ENCODE data around the gene CFAP97D1. TPM values are rescaled to one million over a fixed set of nuclear protein-coding genes. Genes with fewer than 3 reads are reported as not detected.

Gene CFAP97D1
- total and polyA plus RNA-seq, 11 donors: 0.05 to 0.45 TPM; not detected in 9

DNA sequence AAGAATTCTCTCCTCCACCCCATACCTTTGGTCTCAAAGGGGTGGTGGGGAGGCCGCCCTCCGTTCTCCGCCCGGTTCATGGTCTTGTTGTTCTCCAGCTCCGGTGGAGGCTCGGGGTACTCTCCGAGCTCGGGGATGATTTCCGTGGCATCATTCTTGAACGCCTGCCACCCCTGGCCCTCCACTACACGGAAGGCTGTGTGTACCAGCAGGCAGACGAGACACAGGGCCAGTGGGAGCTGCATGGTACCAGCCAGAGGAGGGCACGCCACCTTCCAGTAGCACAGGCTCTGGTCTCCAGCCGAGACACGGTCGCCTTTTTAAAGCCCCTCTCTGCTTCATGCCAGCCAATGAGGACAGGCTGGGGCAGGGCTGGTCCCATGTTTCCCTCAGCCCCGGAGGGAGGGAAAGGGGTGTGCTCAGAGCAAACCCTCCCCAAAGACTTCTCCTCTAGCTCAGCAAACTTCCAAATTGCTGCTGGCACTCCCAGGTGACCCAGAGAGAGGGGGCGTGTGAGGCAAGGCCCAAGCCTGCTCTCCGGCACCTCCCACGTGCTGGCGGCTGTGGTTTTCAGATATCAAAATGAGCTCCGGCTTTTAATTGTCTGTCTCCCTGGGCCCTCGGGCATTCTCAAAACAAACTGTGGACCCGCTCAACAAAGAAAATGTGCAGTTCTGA, 21.6 kb upstream of the CFAP97D1 start, which contains the start of gene SOST:
TSS of gene SOST (minus strand) at position 295 of the 678 bp plus-strand sequence. CDS start at position 245, 50 bp downstream.
- TF ChIP-seq, protein P1, sequence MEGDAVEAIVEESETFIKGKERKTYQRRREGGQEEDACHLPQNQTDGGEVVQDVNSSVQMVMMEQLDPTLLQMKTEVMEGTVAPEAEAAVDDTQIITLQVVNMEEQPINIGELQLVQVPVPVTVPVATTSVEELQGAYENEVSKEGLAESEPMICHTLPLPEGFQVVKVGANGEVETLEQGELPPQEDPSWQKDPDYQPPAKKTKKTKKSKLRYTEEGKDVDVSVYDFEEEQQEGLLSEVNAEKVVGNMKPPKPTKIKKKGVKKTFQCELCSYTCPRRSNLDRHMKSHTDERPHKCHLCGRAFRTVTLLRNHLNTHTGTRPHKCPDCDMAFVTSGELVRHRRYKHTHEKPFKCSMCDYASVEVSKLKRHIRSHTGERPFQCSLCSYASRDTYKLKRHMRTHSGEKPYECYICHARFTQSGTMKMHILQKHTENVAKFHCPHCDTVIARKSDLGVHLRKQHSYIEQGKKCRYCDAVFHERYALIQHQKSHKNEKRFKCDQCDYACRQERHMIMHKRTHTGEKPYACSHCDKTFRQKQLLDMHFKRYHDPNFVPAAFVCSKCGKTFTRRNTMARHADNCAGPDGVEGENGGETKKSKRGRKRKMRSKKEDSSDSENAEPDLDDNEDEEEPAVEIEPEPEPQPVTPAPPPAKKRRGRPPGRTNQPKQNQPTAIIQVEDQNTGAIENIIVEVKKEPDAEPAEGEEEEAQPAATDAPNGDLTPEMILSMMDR (IDR thresholded peaks at IDR 0.05): no peak
- no peak for TF ChIP-seq POLR2A (IDR thresholded peaks at IDR 0.05)
- peaks cover 0 to 36% (median 17%) of the 10 kb centered on the region in 9 donors for H3K27me3 ChIP-seq
- no peaks in the 10 kb centered on the region for H3K9me3 ChIP-seq
- no peak within 1 kb of the TSS for H3K27ac ChIP-seq
- intact Hi-C loops (cut with DNase I): loop anchor here in 3 of 10 donors (1.0 to 10.0 kb wide), 3 partner anchors 62 to 184 kb away; no protein-coding TSS in a partner anchor
- DNase-seq: no peak
- no peak within 1 kb of the TSS for H3K4me3 ChIP-seq
- no peaks in the 10 kb centered on the region for H3K36me3 ChIP-seq
- ATAC-seq: no peak
- H3K4me1 ChIP-seq: peaks cover 0 to 18% (median 10%) of the 10 kb centered on the region in 12 donors
- WGBS, 4 donors: 89 to 93% (median 92%) methylated on average over 18 to 24 of the region's 24 CpGs

DNA sequence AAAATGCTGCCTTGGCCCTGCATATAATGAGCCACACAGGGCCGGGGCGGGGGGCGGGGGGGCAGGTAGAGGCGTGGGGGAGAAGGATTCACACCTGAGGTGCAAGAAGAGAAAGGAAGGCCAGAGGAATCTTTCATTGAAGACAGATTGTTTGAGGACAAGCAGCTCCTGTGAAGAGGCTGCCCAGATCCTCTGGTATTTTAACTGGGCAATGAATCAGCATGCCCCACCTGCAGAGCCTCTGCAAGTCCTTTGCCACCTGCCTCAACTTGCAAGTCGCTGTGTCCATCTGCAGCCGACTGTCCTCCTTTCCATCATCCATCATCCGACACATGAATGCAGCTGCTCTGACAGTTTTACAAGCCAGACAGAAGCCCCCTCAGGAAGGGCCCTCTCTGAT, 20.4 kb upstream of the CFAP97D1 start:
- H3K27ac ChIP-seq: no peak overlapping the region
- peaks cover 0 to 36% (median 14%) of the 10 kb centered on the region in 9 donors for H3K27me3 ChIP-seq
- H3K36me3 ChIP-seq: peaks cover 0 to 4% (median 0%) of the 10 kb centered on the region in 9 donors
- DNase-seq (no peak), ATAC-seq (no peak)
- TF ChIP-seq, protein P1 (IDR thresholded peaks at IDR 0.05): no peak
- TF ChIP-seq POLR2A (IDR thresholded peaks at IDR 0.05): no peak
- 60 to 71% (median 70%) methylated on average over 7 of the region's 7 CpGs for WGBS, 4 donors
- no peaks in the 10 kb centered on the region for H3K9me3 ChIP-seq
- no peak overlapping the region for H3K4me3 ChIP-seq
- intact Hi-C loops (cut with DNase I): loop anchor here (1.0 to 10.0 kb wide), 5 partner anchors 64 to 185 kb away; no protein-coding TSS in a partner anchor
- peaks cover 0 to 21% (median 9%) of the 10 kb centered on the region in 12 donors for H3K4me1 ChIP-seq

DNA sequence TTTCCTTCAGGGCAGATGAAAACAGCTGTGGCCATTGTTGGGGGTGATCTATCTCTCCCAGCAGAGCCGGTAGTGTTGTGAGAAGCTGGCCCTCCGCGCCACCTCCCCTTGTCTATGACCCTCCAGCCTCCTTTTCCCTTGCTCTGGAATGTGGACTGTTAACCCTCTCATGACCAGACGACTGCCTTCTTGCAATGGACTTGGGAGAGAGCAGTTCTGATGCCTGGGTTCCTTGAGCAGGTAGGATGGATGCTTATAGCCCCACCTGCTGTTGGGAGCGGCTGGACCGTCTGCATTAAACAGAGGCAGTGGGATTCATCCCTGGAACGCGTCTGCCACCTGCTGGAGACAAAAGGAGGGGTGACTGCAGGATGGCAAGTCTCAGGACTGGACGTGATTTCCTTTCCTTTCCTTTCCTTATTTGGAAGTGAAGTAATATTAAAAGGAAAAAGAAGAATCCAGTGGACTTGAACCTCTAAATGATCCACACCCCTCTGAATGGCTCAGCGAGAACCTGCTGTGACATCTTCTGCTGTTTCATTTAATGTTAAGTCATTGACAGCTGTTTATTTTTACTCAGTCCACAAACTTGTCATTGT, 19.9 kb upstream of the CFAP97D1 start:
- H3K4me1 ChIP-seq: peaks cover 0 to 22% (median 4%) of the 10 kb centered on the region in 12 donors
- WGBS, 4 donors: 2 to 6% (median 5%) methylated on average over 10 of the region's 10 CpGs

More for the DNA sequence above, 19.9 kb upstream of the CFAP97D1 start:
- peaks cover 0 to 8% (median 2%) of the 10 kb centered on the region in 9 donors for H3K36me3 ChIP-seq
- H3K4me3 ChIP-seq: no peak overlapping the region
- H3K27ac ChIP-seq: no peak overlapping the region
- TF ChIP-seq, protein P1 (IDR thresholded peaks at IDR 0.05): peak; percentile 94 to 100 (median 99)
- no peak for TF ChIP-seq POLR2A (IDR thresholded peaks at IDR 0.05)
- intact Hi-C loops (cut with DNase I): loop anchor here in 9 of 10 donors (1.0 to 10.0 kb wide), 4 partner anchors 66 to 186 kb away; no protein-coding TSS in a partner anchor
- DNase-seq: peak; percentile 91 to 95 (median 92)
- H3K27me3 ChIP-seq: peaks cover 0 to 31% (median 10%) of the 10 kb centered on the region in 9 donors
- ATAC-seq: peak; percentile 67 to 92 (median 84)
- H3K9me3 ChIP-seq: no peaks in the 10 kb centered on the region
